A549 treated with CORT108297 at 1 μM for 4 hours (cell line): Measurements from ENCODE around the gene TRPC4. TPM values are rescaled to one million over a fixed set of nuclear protein-coding genes. Genes with fewer than 3 reads are reported as not detected.

ENCODE experiments used
- total RNA-seq: library from RNA; stranded (reverse); fragments of 200-300 nt; extraction: Qiagen RNA extraction; gene quantifications from 5 replicates; pipeline ENCODE4 v1.2.3, GENCODE V29; 2022

TRPC4 gene
- 0.01 to 0.08 TPM (median 0.05 TPM) in 4 of 5 replicates, not detected in the other for total RNA-seq

GRCh38 chr13:37869756-37870488 is at the start of gene TRPC4:
Gene TRPC4 (minus strand): TSS chr13:37869772. CDS start chr13:37783333, 86,439 bp downstream.

DNA sequence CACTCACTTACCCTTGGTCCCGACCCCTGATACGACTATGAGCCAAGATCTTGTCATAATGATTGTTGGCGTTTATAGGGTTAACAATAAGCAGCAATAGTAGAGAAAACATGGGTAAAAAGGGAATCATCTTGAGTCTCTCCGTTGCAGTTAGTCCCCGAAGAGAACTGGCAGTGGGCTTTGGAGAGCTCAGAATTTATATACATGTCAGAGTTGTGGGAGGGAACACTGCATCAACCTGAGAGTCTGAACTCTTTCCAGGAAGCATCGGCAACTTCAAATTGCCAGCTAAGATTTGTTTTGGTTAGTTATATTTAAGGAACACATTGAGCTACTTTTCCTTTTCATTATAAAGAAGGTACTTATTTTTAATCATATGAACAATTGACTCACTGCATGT is 271.0 kb downstream of the TRPC4 start, which contains the start of gene POSTN:
POSTN (minus strand) TSS at position 172 of the 400 bp plus-strand sequence; CDS start at position 130, 42 bp downstream.

